NCI-H510A treated with DMSO at 0.1 percent for 48 hours (cell line): Measurements from ENCODE around the gene UBXN11.
"Not testable (repeated sequence)": the region's sequence is repeated elsewhere in the genome, so short reads cannot be mapped to it uniquely, and the experiment has no call there.

Experiments used
- DNase-seq: peaks from one replicate; lab custom pipeline; 2025; lab: John Stamatoyannopoulos, UW

UBXN11 gene

DNA sequence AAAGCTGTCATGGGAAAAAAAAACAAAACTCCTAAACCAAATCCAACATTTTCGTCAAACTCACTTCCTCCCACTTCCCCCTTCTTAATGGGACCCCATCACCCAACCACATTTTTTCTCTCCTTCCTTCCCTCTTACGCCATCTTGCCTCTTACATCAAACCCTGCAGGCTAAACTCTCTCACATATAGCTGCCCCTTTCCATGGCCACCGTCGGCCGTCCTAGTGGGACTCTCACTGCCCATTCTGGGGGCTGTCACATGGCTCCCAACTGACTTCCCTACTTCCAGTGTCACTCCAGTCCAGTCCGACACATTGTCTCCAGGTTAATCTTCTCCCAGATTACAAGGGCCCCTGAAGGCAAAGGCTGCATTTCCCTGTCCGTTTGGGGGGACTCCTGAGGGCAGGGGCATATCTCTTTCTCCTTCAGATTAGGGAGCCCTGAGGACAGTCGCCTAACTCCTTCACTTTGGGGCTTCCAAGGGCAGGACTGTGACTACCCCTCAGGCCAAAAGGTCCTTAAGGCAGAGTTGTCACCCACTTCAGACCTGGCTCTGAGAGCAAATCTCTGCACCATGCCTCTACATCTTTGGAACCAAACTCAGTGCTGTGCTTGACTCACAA lies 658 bp downstream of the UBXN11 start:
- DNase-seq, result no peak

DNA sequence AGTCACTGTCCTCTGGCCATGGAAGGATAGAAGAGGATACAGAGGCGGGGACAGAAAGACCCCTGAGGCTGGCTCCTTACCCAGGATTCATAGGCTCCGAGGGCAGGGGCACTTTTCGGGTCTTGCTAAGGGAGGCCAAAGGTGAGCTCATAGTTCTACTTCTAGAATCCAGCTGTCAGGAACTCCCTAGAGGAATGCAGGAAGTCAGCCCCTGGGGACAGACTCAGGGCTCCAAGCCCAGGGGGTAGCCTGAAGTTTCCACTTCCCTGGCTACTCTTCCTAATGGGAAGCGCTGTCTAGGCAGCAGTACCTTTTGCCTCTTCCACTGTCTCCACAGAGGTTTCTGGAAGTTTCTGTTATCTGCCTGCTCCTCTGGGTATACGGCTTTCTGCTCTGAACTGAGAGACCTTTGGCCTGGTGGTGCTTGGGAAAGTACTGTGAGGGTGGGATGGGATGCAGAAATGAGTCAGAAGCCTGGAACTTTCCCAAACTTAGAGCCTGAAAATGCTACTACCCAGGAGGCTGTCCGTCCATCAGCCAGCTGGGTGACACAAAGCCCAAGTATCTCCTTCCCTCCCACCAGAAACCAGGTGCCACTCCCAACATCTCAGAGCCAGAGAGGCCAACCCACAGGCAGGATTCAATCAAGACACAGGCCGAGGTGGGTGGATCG lies 3.6 kb downstream of the UBXN11 start:
- DNase-seq, result no peak

DNA sequence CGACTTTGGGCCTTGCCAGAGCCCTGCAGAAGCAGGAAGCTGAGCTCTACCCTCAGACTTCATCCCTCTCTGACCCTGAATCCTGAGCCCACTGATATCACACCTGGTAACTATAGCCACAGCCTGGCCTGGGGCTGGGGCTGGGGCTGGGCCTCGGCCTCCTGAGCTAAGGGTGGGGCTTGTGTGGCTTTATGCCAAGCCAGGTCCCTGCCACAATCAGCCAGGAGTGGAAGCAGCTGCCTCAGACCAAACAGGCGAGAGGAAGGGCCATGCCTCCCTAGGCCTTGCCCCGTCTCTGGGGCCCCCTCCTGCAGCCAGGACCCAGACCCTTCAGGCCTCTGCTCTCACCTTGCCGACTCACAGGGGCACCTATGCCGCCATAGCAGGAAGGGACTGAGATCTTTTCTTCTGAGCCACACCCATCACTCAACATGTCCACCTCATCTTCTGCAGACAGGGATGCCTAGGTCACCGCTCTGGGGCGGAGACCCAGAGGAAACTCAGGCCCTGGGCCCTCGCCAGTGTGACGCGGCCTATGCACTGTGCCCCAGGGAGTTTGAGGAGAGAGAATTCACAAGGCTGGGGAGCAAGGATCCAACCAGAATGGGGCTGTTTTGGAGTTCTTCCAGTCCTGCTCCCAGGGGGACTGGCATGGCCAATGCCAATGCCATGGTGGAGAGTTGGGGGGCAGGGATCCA lies 5.7 kb downstream of the UBXN11 start:
- no peak for DNase-seq

DNA sequence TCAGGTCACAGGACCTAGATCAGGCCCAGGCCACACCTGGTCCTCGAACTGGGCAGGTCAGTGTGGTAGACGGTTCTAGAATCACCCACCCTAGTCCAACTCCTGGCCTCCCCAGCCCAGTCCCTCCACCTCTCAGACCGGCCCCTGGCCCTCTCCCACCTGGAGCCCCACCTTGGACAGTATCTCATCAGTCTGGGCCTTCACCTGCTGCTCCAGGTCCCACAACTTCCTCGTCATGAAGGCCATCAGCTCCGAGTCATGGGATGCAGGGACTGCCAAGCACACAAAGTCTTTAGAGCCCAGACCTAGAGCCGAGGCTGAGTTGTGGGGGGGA lies 8.7 kb downstream of the UBXN11 start:
- DNase-seq, result no peak

DNA sequence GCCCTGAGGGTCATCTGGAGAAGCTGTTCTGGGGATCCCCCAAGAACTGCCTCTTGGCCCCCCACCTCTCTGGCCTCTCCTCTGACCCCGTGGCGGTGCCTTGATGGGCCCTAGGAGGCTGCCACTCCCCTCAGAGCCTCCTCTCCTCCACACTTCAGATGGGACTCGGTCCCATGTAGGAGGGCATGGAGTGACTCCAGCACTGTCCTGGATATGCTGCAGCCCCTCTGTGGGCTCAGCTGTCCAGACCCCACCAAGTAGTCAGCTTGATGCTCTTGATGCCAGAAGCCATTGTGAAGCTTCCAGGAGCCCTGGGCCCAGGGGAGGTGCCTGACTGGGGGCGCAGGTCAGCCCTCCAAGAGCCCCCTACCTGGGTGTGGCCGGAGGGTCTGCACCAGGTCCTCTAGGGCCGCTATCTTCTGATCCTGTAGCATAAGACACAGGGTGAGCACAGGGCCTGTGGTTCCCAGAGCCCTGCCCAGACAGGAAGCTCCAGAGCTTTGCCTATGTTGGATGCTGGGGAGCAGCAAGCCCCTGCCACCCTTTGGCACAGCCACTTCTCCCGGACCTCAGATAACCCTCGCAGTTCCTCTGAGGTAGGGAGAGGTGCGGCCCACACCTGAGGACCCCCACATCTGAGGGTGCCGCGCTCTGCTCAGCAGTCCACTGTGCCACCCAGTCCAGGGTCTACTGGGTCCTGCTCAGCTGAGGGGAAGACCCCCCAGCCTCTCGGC lies 9.2 kb downstream of the UBXN11 start:
- no peak for DNase-seq

DNA sequence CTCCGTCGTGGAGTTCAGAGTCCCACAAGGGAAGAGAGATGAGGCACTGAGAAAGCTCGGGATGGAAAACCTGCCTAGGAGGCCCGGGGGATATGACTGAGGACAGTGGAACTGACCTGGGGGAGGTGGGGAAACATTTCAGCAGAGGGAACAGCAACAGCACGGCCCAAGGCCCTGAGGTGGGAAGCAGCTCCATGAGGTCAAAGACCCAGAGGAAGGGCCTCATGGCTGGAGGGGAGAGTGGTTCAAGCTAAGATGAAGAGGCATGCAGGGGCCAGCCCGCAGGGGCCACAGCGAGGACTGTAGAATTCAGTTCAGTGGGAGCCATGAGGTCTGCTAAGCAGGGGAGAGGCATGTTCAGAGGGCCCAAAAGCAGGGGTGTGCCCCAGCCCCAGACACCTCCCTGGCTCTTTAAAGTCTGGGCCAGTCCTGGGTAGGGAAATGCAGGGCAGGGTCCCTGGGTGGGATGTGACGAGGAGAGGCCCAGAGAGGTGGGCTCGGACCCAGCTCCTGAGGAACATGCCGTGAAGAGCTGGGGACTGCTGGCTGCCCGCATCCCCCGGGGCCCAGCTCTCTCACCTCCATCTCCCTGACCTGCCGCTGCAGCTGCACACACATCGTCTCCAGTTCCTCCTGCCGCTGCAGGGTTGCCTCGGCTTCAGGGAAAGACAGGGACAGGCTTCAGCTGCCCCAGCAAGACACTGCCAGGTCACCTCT lies 9.9 kb downstream of the UBXN11 start:
- no peak for DNase-seq

DNA sequence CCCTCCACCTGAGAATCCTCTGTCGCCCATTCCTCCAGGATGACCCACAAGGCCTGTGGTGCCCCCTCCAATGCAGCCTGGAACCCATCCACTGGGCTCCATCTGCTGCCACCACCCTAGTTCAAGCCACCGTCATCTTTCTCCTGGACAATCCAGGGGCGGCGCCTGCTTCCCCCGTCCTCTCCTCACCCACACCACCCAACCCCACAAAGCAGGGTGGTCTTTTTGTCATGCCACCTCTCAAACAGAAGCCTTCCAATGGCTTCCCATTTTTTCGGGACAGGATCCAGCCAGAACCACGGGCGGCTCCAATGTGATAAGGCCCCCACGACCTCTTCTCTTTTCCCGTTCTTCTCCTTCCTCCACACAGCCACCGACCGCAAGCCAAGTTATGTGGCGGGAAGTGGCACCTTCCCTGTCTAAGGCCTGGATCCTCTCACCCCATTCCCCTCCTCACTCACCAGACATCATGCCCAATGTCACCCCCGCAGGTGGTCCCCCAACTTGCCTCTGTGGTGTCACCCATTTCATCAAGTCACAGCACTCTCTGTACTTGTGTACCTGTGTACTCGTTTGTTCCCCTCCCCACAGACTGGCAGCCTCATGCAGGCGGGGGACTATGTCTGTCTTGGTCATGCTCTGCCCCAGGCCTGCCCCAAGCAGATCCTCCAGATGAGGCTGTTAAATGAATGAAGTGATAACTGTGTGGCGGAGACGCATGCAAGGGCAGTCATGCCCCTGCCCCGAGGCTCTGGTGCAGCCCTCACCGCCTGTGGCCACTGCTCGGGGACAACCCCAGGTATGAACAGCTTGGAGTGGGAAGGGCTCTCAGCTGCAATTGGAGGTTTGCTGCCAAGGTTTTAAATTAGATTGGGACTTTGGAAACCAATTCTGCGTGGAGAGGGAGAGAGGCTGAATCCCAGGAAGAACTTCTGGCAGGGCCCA lies 11.0 kb downstream of the UBXN11 start:
- DNase-seq, result no peak

DNA sequence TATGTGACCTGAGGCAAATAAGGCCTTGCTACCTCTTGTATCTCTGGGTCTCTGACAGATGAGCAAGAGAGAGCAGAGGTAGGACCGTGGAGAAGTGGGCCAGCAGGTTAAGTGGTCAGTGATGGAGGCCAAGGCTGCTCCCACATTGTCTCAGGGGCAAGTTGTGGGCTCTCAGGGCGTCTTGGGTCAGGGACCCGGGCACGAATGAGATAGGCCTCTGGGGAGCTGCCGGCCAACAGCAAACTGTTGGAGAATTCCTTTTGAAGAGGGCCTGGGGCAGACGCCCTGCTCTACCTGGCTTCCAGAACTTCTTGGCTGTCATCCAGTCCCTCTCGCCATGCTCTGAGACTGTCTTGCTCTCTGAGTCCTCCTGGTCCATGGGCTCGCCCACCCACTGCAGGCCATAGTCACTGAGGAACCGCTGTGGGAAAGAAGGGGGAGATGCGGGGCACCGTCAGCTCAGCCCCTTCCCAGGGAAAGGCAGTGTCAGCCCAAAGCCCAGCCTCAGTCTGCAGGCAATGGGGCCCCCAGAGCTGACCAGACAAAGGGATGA lies 12.4 kb downstream of the UBXN11 start:
- DNase-seq, result no peak

DNA sequence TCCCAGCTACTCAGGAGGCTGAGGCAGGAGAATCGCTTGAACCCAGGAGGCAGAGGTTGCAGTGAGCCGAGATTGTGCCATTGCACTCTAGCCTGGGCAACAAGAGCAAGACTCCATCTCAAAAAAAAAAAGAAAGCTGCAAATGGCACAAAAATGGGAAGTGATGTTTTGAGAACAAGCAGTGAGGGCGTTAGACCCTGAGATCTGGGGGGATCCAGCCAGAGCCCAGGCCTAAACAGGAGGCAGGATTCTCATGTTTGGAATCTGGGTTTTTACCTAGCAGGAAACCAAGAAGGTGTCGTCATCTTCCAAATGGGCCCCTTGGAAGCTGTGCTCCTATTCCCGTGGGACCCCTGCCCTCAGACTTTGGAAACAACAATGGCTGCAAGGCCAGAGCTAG lies 13.7 kb downstream of the UBXN11 start:
- not testable (repeated sequence) for DNase-seq

DNA sequence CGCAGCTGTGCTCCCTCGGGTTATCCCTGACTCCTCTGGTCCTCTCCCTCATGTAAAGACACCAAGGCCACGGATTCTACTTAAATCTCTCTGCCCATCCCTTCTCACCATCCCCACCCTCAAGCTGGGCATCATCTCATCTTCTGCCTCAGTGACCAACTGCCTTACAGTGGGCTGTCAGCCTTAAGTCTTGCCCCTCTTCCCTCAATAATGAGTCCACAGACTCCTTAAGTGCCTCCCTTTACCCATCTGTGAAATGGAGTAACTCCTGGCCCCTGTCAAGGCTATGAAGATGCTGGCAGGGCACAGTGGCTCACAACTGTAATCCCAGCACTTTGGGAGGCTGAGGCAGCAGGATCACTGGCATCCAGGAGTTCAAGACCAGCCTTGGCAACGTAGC lies 14.5 kb downstream of the UBXN11 start:
- DNase-seq, result no peak

DNA sequence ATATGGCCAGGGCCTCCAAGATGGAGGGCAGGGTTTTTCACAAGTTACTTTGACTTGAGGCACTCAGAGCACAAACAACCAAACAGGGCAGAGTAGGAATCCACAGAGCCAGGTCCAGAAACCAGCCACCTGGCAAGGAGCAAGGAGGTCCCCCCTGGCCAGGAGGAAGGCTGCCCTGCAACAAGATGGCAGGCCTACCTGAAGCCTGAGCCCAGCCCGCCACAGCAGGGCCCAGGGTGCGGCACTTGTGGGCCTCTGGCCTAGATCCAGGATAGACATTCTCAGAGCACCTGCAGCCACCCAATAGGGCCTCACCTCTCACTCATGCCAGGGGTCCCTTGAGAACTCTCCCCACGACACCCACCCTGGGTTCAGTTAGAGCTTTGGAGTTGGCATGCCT lies 15.0 kb downstream of the UBXN11 start:
- DNase-seq, result no peak

DNA sequence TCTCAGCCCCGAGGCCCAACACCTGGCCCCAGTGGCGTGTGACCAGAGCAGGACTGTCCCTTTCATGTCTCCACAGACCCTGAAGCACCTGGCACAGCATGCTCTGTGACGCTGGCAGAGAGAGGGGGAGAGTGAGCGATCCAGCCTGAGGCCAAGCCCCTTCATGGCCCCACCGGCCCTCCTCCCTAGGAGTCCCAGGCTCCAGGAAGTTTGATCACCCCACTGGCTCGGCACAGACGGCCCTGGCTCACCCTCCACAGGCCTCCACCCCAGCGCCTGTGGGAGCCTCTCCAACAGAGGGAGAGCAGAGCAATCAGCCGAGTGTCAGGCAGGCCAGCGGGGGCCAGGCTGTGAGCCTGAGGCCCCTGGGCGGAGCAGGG lies 15.6 kb downstream of the UBXN11 start:
- DNase-seq, result no peak

DNA sequence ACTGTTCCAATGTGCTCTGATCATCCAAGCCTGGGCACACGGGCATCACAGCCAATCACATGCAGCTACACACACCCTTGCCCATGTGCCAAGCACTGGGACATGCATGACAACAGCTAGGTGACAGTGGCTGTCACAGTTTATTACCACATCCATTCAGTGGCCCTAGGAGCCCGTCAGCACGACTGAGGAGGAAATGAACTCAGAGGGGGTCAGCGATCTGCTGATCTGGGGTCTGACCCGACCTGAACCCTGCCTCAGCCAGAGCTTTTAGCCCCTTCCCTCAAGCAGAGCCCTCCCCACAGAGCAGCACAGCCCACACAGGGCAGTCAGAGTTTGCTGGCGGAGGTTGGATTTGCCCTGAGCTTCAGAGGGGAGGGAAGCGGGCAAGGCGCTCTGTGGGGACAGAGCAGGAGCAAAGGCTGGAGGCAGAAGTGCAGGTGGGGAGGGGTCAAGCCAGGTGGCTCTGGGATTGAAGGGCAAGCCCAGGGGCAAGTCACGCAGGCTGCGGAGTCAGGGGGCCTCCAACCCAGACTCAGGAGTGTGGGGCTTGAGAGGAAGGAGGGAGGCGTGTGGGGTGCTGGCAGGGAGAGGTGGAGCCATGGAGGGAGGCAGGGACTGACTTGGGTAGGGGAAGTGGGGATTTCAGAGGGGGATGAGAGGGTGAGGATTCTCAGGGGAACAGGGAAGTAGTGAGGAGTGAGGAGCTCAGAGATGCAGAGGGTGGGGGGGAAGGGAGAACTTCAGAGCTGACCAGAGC lies 16.1 kb downstream of the UBXN11 start:
- no peak for DNase-seq

DNA sequence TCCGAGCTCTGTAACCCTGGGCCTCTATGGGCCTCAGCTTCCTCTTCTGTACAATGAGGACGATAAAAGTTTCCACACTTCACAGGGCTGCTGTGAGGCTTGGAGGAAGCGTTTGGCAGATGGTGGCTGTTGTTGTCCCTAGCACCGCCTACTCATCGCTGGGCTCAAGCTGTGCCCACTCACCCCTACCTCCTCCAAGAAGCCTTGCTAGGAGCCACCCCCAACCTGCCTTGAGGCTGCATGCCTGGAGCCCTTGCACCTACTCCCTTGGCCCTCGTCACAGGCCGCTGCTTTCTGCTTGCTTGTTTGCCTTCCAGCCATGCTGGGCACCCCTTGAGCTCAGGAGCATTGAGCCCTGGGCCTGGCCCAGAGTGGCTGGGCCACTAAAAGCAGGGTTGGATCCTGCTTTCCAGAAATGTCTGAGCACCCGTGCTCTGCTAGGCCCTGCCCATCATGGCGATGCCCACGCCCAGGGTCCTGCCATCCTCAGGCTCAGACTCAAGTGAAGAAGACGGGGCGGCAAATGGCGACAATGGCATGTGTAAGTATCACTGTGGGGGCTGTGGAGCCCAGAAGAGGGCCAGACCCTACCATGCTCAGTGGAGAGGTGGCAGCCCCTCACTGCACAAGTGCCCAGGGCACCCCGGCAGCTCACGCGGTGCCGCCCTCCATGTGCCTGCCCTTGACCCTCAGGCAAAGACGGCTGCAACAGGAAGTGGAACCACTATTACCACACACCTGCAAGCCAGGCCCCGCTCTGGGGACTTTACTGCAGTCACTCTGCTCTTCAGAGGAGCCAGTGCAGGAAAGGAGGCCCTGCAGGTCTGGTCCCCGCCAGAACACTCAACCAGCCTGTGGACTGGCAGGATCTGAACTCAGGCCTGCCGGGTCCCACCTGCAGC lies 17.0 kb downstream of the UBXN11 start:
- no peak for DNase-seq

DNA sequence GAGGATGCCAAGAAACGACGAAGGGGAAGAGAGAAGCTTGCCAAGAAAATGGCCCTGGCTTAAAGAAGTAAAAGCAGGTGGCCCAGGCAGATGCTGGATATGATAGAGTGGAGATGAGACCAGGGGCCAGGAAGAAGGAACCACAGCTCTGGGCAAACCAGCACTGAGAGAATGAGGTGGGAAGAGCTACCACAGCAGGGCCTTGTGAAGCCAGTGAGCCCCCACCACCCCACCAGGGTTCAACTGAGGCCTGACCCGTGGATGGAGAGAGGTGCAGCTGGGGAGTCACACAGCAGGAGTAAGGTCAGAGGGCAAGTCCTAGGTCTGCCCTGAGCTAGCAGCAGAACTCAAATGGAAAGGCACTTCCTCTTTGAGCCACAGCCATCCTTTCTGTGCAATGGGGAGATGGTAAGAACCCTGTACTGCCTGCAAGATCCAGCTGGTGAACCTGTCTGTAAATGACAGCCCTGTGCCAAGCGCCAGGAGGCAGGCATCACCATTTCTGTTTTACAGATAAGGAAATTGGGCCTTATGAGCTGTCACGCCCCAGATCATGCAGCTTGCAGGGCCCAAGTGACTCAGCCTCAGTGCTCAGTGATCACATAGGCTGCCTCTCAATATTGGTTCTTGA lies 18.0 kb downstream of the UBXN11 start:
- no peak for DNase-seq

DNA sequence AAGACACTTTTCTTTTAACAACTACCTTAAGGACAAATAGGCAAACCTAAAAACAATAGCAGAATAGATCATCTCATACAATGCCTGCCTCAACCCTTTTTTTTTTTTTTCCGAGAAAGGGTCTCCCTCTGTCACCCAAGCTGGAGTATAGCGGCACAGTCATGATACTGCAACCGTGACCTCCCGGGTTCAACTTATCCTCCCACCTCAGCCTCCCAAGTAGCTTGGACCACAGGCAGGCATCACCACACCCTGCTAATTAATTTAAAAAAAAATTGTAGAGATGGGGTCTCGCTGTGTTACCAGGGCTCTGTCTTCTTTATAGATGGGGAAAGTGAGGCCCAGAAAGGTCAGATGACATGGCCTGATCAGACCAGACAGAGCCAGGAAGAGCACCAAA lies 18.6 kb downstream of the UBXN11 start:
- DNase-seq, result no peak

DNA sequence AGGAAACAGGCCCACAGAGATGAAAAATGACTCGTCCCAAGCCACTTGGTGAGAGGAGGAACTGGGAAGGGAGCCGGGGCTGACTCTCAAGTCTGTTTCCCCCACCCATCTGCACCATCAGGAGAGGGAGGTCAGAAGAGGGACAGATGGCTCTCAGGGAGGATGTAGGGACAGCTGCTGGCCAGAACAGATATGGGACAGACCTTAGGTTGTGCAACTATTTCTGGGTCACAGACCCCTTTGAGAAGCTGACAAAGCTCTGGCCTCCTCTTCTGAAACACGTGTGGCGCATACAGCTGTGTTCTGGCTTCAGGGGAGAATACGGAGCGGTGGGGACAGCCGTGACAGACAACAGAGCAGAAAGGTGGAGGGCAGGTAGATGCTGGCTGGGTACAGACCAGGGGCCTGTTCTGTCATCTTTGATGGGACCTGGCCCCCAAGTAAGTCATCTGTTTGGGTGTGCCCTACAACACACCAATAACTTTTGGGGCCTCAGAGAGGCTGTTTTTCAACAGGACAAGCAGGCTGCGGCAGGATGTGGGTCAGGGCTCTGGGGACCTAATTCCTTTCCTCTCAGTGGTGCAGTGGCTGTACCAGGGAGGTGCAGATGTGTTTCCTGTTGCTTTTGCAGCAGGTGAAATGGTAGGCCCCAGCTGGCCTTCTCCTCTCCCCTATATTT lies 19.3 kb downstream of the UBXN11 start:
- no peak for DNase-seq

DNA sequence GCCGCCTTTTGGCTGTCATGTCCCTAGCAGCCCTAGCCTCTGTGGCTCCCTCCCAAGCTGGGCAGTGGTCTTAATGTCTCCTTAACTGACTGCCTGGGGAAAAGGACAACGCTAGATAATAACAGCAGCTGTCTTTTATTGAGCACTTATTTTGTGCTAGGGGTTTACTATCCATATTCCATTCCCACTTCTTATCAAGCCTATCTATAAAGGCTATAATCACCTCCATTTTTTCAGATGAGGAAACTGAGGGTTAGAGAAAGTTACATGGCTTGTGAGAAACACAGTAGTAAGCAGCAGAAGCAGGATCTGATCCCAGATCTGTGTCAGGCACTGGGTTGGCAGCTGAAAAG lies 20.4 kb downstream of the UBXN11 start:
- DNase-seq, result no peak
